GM18868 (cell line): ENCODE results near the gene ANKRD17.
"Not testable (repeated sequence)": the region's sequence is repeated elsewhere in the genome, so short reads cannot be mapped to it uniquely, and the experiment has no call there.

Experiments
- ATAC-seq: cut with Tn5 transposase; IDR thresholded peaks from one replicate; pipeline ENCODE4 v1.9.1; 2021; ENCODE audit warnings: mild to moderate bottlenecking, moderate library complexity; ENCODE audit not compliant: unreplicated experiment

The ANKRD17 gene

DNA sequence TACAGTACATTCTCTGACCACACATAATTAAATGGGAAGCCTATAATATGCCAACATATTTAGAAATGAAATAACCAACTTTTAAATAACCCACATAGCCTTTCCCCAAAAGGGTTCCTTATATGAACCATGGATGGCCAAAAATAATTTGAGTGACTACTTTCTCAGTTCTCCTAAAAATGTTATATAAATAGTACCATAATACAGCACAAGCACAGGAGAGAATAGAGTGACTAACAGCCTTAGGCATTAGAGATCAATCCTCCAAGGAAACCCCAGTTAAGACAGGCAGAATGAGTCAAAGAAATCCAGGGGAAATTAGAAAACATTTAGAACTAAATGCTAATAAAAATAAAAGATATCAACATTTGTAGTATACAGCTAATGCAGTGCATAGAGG lies 50.2 kb downstream of the ANKRD17 start:
- no peak for ATAC-seq

DNA sequence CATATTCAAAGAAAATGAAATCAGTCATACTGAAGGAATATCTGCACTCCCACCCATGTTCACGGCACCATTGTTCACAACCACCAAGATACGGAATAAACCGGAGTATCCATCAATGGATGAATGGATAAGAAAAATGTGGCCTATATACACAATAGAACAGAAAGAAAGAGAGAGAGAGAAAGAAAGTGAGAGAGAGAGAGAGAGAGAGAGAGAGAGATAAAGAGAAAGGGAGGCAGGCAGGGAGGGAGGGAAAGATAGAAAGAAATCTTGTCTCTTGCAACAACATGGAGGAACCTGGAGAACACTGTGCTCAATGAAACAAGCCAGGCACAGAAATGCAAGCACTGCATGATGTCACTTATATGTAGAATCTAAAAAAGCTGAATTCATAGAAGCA lies 52.4 kb downstream of the ANKRD17 start:
- no peak for ATAC-seq

DNA sequence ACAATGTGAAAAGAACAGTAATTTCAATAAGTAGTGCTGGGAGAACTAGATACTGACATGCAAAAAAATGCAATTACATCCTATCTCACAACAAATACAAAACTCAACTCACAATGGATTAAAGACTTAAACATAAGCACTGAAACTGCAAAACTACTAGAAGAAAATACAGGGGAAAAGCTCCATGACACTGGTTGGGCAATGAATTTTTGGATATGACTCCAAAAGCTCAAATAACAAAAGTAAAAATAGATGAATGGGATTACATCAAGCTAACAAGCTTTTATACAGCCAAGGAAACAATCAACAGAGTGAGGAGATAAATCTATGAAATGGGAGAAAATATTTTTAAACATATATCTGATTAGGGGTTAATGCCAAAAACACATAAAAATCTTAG lies 53.1 kb downstream of the ANKRD17 start:
- ATAC-seq, result no peak

DNA sequence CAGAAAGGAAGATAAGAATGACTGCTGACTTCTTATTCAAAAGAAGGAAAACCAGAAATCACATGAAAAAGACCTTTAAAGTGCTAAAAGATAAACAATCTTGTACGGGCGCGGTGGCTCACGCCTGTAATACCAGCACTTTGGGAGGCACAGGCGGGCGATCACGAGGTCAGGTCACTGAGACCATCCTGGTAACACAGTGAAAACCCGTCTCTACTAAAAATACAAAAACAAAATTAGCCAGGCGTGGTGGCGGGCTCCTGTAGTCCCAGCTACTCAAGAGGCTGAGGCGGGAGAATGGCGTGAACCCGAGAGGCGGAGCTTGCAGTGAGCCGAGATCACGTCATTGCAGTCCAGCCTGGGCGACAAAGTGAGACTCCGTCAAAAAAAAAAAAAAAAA lies 54.6 kb downstream of the ANKRD17 start:
- ATAC-seq, result not testable (repeated sequence)

DNA sequence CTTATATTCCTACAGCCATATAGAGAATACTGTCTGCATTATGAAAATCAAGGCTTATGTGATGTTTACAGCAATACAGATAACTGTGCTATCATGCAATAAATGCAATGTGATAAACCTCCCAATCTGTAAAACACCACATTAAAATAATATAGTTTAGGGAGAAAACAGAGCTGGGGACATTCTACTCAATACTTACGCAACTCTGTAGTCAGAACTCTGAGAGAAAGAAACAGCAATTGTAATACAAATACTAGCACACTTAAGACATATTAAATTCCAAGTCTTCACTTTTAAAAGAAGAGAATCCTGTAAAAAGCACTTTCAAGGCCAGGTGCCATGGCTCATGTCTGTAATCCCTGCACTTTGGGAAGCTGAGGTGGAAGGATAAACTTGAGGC lies 61.4 kb downstream of the ANKRD17 start:
- ATAC-seq, result no peak

DNA sequence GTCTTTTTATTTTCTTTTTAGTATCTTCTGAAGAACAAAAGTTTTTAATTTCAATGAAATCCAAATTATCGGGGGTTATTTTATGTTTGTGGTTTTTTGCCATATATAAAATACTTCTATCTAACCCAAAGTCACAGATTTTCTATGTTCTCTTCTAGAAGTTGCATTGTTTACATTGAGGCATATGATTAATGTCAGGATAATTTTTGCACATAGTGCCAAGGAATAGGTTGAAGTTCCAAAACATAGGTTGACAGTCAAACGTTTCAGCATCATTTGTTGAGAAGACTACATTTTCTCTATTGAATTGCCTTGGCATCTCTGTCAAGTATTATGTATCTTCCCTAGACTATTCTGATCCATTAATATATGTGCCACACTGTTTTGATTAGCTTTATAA lies 64.5 kb downstream of the ANKRD17 start:
- no peak for ATAC-seq

DNA sequence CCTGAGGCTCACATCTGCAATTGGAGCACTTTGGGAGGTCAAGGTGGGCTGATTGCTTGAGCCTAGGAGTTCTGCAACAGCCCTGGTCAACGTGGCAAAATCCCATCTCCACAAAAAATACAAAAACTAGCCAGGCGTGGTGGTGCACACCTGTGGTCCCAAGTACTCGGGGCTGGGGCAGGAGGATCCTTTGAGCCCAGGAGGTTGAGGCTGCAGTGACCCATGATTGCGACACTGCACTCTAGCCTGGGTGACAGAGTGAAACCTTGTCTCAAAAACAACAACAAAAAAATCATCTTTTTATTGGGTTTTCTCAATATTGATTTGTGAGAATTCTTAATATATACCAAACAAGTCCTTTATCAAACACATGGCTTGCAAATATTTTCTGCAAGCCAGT lies 64.9 kb downstream of the ANKRD17 start:
- ATAC-seq, result no peak

DNA sequence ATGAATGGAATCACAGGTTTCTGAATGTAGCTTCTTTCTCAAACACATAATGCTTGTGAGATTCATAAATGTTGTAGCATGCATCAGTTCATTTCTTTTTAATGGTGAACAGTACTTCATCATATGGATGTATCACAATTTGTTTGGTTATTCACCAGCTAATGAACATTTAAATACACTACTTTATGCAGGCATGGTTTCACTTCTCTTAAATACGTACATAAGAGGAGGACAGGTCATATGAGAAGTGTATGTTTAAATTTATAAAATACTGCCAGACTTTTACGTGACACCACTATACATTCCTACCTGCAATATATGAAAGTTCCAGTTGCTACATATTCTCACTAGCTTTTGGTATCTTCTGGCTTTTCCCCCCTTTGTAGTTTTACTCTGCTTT lies 65.4 kb downstream of the ANKRD17 start:
- ATAC-seq, result peak; percentile 93

DNA sequence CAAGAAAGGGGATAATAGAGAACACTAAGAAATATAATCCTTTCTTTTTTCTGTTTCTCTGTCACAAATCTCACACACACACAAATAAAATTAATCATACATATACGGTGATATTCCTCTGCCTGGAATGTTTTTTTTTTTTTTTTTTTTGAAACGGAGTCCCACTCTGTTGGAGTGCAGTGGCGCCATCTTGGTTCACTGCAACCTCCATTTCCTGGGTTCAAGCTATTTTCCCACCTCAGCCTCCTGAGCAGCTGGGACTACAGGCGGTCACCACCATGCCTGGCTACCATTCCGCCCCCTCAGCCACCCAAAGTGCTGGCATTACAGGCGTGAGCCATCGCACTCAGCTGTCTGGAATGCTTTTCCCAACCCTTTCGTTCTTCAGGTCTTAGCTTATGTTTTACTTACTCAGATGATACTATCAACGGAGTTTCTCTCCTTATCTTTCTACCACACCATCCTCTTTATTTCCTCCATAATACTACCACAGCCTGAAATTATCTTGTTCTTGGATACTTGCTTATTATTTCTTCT lies 69.3 kb downstream of the ANKRD17 start:
- ATAC-seq, result no peak

DNA sequence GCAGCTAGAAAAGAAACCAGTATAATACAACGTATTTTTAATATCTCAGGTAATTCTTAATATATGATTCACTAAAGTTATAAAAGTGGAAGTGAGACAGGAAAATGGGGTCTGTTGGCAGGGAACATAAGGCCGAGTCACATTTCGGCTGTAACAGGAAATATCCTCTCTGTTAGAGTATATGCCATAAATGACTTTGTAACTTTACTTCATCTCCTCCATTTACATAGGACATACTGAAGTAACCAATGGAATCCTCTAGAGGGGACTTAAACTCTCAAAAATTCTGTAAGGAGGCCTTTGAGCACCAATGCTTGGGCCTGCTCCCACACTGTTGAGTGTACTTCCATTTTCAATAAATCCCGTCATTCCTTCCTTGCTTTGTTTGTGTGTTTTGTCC lies 71.3 kb downstream of the ANKRD17 start:
- ATAC-seq, result no peak

DNA sequence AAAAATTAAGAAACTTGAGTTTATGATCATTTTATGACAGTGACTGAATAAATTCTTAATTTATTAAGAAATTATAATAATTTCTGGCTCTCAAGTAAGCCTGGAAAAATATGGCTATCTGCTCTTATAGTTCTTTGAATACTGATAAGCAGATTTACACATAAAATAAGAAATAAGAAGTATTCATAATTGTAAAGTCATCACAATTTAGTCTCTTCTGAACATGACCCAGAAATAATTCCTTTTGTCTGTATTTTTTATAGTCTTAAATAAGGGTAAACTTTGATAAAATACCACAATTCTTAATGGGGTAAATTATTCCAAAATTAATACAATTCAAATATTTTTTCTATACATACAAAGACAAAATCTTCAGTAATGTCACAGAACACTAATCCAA lies 72.7 kb downstream of the ANKRD17 start:
- no peak for ATAC-seq

DNA sequence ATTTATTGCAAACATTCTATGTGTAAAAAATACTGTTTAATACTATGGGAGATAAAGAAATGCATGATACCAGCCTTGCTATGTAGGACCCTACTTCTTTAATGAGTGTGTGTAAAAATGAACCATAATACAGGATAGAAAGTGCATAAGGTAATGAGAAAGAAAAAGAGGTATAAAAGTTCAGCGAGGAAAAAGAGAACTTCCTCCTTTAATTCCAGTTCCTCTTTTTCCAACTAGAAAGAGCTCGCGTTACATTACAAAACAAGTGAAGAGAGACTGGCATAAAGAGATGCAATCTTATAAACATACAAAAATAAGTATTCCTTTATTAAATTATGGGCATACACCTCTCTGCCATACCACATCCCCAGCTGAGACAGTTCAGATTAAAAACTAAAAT lies 77.4 kb downstream of the ANKRD17 start:
- ATAC-seq, result peak; percentile 48

DNA sequence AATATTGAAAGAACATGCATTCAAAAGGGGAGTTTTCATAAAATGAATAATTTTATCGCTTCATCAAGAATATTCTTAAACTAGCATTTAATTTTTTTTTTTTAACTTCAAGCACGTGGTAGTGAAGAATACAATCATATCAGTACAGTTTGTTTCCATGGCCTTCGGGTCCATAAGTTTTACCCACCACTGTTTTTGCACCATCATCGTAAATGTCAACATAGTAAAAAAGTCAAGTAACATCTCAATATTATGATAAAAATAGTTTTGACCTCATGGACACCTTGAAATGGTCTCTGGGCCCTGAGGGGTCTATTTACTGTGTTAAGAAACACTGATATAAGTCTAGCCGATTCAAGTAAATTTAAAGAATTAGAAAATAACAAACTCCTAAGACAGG lies 80.2 kb downstream of the ANKRD17 start:
- ATAC-seq, result no peak

DNA sequence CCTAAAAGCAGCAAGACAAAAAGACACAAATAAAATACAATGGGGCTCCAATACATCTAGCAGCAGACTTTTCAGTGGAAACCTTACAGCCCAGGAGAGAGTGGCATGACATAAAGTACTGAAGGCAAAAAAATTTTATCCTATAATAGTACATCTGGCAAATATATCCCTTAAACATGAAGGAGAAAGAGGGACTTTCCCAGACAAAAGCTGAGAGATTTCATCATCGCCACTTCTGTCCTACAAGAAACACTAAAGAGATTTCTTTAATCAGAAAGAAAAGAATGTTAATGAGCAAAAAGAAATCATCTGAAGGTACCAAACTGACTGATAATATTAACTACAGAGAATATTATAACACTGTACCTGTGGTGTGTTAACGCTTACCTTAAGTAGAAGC lies 86.4 kb downstream of the ANKRD17 start:
- no peak for ATAC-seq

DNA sequence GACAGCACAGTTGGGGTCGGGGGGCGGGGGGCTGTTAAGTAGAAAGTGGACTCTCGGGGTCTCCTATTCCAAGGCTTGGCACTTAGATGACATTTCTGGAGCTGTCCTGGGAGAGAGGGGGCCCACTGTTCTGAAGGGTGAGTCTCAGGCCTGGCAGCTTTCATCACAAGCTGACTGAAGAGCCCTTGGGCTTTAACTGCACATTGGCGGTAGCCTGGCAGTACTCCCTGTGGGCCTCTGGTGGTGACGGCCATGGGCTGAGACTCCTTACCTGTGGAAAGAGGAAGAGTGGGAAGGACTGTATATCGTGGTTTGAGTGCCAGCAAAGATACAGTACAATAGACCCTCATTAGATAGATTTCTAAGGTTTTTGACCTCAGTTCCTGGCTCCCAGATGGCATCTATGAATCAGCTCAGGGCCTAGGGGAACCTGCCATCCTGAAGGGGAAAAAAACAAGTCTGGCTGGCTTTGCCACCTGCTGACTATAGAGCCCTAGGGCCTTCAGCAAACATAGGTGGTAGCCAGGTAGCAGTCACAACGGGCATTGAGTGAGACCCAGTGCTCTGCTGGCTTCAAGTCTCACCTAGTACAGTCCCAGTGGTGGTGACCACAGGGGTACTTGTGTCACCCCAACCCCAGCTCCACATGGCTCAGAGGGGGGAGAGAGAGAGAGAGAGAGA lies 87.9 kb downstream of the ANKRD17 start:
- no peak for ATAC-seq

DNA sequence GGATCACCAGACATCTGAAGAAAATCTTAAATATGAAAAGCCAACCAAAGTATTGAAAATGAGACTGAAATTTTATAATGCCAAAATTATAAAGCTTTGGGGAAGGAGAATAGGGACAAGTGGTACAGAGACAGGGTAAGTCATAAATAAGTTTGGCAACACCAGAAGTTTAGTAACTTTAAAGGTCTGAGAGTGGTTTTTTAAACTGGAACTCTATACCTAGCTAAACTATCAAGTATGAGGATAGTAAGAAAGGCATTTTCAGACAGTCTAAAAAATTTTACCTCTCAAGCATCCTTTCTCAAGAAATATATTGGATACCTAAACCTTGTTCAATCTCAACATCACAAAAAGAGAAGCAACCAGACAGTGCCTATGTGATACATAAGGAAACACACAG lies 92.4 kb downstream of the ANKRD17 start:
- ATAC-seq, result no peak

DNA sequence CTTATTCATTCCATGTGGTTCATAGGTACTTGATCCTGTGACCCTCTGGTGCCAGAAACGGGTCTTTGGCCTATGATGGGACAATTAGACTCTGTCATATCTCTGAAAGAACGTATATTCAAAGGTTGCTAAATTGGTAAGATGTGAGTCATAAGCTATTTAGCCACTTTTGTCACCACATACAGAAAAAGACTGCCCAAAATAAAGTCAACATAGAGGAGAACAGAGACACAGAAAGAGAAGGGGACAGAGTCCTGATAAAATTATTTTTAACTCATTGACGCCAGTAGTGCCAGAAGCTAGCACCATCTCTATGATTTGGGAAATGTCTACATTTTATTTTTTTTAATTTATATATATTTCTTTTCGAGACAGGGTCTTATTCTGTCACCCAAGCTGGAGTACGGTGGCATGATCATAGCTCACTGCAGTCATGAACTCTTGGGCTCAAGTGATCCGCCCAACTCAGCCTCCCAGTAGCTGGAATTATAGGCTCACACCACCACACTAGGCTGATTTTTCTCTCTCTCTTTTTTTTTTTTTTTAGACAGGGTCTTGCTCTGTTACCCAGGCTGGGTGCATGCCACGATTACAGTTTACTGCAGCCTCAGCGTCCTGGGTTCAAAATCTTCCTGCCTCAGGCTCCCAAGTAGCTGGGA lies 96.9 kb downstream of the ANKRD17 start:
- no peak for ATAC-seq

DNA sequence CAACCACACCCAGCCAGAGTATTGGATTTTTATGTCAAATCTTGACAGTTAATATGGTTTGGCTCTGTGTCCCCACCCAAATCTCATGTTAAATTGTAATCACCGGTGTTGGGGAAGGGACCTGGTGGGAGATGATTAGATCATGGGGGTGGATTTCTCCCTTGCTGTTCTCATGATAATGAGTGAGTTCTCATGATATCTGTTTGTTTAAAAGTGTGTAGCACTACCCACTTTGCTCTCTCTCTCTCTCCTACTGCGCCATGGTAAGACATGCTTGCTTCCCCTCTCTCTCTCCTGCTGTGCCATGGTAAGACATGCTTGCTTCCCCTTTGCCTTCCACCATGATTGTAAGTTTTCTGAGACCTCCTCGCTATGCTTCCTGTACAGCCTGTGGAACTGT lies 102.2 kb downstream of the ANKRD17 start:
- ATAC-seq, result no peak

DNA sequence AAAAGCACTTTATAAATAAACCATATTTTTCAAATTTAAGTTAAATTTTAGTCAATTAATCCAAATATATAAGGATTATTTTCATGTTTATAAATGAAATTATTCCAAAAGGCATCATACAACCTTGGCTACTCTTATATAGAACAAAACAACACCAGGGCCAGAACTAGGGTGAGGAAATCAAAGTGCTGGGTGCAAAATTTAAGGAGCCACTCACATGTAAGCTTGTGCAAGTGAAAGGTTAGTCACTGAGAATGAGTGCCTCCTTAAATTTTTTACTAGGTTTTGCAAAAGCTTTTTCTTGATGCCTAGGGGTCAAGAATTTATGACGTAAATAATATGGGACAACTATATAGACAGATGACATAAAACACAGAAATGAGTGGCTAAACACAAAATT lies 105.7 kb downstream of the ANKRD17 start:
- ATAC-seq, result no peak

DNA sequence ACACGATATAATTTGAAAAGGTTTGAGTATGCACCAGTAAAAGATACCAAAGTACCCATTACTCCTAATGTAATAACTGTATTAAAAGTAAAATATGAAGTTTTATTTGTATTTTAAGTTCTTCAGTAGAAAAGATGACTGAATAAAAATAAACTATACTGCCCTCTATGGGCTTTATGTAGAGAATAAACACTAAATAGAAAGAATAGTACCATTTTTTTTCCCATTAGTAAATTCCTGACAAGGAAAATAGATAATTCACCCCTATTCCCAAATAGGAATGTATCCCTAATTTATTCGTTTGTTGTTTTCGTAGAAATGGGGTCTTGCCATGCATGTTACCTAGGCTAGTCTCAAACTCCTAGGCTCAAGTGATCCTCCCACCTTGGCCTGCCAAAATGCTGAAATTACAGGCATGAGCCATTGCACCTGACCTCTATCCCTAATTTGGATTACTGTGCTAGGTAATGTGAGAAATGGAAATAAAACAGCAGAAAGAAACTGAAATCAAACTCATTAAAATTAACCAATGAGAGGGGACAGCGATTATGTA lies 115.5 kb downstream of the ANKRD17 start:
- no peak for ATAC-seq

DNA sequence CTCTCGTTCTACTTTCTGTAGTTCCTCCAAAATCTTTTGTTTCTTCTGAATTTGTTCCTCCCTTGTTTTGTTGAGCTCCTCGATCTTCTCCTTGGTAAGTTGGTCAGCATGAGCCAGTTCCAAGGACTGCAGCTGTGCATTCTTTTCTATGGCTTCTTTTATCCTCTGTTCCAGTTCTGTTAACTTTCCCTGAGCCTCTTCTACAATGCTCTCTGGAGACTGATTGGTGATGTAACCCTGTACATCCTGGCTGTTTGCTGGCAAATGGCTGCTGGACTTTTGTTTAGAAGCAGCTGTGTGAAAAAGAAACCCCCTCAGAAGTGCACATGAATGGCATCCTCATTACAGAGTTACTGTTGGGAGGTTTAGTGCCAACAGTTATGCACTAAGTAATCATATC lies 118.6 kb downstream of the ANKRD17 start:
- ATAC-seq, result no peak

DNA sequence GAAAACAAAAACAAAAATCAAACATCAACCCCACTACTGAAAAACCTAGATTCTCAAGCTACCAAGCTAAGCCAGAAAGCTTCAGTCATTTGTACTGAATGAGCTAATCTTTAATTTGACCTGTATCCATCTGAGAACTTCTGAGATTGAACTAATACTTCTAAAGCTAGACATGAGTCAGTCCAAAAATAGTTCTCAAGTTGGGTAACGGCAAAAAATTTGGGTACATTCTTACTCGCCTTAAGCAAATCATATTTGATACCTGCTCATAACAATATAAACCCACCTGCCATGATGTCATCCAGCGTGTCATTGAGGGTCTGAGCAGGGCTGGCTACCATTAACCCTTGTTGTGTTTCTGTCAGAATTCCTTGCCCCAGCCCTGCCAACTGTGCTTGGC lies 119.4 kb downstream of the ANKRD17 start:
- no peak for ATAC-seq
